Naive thymus-derived CD4-positive, alpha-beta T cell (primary cell): ENCODE measurements around the gene GPC6. TPM values are rescaled to one million over a fixed set of nuclear protein-coding genes. Genes with fewer than 3 reads are reported as not detected.

Source experiments
- ATAC-seq: fragments of 150-1000 bp; cut with Tn5 transposase; 2 replicates; pipeline ENCODE4 v1.10.0; 2021; ENCODE audit warnings: mild to moderate bottlenecking, moderate library complexity
- CTCF ChIA-PET: fragments of 350-600 bp; sonication (Branson Sonifier 250); formaldehyde crosslinking; loops from one replicate; lab custom pipeline; 2021; ENCODE audit warnings: antibody characterized with exemption; lab: Charles Lee
- POLR2A ChIA-PET: fragments of 350-600 bp; sonication (Branson Sonifier 250); formaldehyde crosslinking; loops from one replicate; lab custom pipeline; 2021; ENCODE audit warnings: antibody characterized with exemption, inconsistent platforms; lab: Charles Lee
- DNase-seq, 9 donors: peaks; one replicate each; pipeline versions ENCODE4 v3.0.0 to v3.0.0-alpha.2; 2020 to 2022; ENCODE audit warnings: mixed read lengths in 1 of 9
- H3K27ac ChIP-seq: one replicate; pipeline ENCODE4 v1.7.0; 2013; ENCODE audit warnings: mild to moderate bottlenecking, low read depth, low read length, moderate library complexity
- H3K27me3 ChIP-seq, 2 donors: one replicate each; pipeline ENCODE4 v1.7.0; 2013; ENCODE audit warnings: low read length in 2 of 2, mild to moderate bottlenecking in 2 of 2, moderate library complexity in 2 of 2; ENCODE audit not compliant: control insufficient read depth in 2 of 2, insufficient read depth in 2 of 2
- H3K36me3 ChIP-seq, 3 experiments: 1 replicate in 2 of 3; 2 replicates in 1 of 3; pipeline ENCODE4 v1.7.0; 2013; ENCODE audit warnings: low read length in 3 of 3, mild to moderate bottlenecking in 3 of 3, moderate library complexity in 1 of 3; ENCODE audit not compliant: insufficient read depth in 3 of 3, control insufficient read depth in 2 of 3
- H3K4me1 ChIP-seq, 2 donors: one replicate each; pipeline ENCODE4 v1.7.0; 2013; ENCODE audit warnings: low read length in 2 of 2, mild to moderate bottlenecking in 2 of 2, moderate library complexity in 1 of 2; ENCODE audit not compliant: control insufficient read depth in 2 of 2, insufficient read depth in 2 of 2
- H3K4me3 ChIP-seq: 2 replicates; pipeline ENCODE4 v1.7.0; 2013; ENCODE audit warnings: mild to moderate bottlenecking, low read length
- H3K9me3 ChIP-seq, 3 experiments: 1 replicate in 2 of 3; 2 replicates in 1 of 3; pipeline ENCODE4 v1.7.0; 2013; ENCODE audit warnings: low read length in 3 of 3; ENCODE audit not compliant: control insufficient read depth in 2 of 3
- H3K27ac Mint-ChIP-seq, 9 donors: one replicate each; pipeline ENCODE4 v1.8.0; 2020 to 2022; ENCODE audit warnings: mixed read lengths in 9 of 9, mild to moderate bottlenecking in 8 of 9, moderate library complexity in 5 of 9, inconsistent platforms in 2 of 9
- H3K27me3 Mint-ChIP-seq, 5 donors: one replicate each; pipeline ENCODE4 v1.8.0; 2021 to 2022; ENCODE audit warnings: mixed read lengths in 5 of 5, mild to moderate bottlenecking in 1 of 5
- H3K36me3 Mint-ChIP-seq, 5 donors: one replicate each; pipeline ENCODE4 v1.8.0; 2020 to 2022; ENCODE audit warnings: mixed read lengths in 5 of 5, mild to moderate bottlenecking in 3 of 5, inconsistent platforms in 1 of 5
- H3K4me1 Mint-ChIP-seq, 7 donors: one replicate each; pipeline ENCODE4 v1.8.0; 2020 to 2022; ENCODE audit warnings: mixed read lengths in 7 of 7, mild to moderate bottlenecking in 3 of 7, inconsistent platforms in 1 of 7
- H3K4me3 Mint-ChIP-seq, 10 donors: one replicate each; pipeline ENCODE4 v1.8.0; 2020 to 2022; ENCODE audit warnings: mild to moderate bottlenecking in 10 of 10, mixed read lengths in 10 of 10, moderate library complexity in 6 of 10, inconsistent platforms in 2 of 10
- H3K9me3 Mint-ChIP-seq, 11 donors: one replicate each; pipeline ENCODE4 v1.8.0; 2020 to 2022; ENCODE audit warnings: mixed read lengths in 11 of 11, mild to moderate bottlenecking in 4 of 11, inconsistent platforms in 1 of 11, moderate library complexity in 1 of 11
- intact Hi-C, 2 donors: fragments of 100-400 bp; cut with micrococcal nuclease; formaldehyde crosslinking; loops; one replicate each; pipeline ENCODE4 v1.15.1; 2023
- polyA plus RNA-seq, 2 donors: library from polyadenylated mRNA; unstranded; fragments of 300-500 nt; fragmentation: Illumina TruSeq; gene quantifications; one replicate each; pipeline ENCODE4 v1.2.3, GENCODE V29; 2021
- total RNA-seq, 6 experiments: library from RNA in 5 of 6; stranded (reverse) in 5 of 6; gene quantifications; 1 replicate in 5 of 6; 2 replicates in 1 of 6; pipeline ENCODE4 v1.2.3 and lab custom pipeline; 2021 to 2026

Gene GPC6
- total and polyA plus RNA-seq, 7 experiments from 2014 or later: not detected

DNA sequence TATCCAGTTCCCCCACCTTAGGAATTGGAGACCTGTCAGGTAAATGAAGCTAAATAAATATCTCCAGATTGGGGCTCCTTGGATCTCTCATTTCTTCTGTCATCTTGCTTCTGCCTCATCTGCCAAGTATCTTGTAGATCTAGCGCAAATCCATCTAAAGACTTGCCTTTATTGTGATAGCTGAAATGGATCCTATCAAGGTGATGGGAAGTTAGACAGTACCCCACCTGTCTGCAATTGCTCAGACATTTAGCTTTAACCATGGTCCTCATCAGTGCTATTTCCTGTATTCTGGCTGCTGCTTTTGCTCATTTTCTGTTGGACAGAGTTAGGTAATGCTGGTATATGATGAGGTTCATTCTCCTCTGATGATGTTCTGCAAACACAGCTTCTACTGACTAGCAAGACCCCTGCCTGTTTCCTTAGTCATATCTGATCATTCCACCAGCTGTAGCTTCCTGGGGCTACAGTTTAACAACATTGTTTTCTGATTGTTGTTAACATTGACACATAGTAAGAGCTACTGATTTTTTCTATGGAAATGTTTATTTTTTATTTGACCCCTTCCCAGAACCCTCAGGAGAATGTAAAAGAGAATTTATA lies 912.9 kb downstream of the GPC6 start:
- CTCF ChIA-PET: no interaction called here
- POLR2A ChIA-PET: no interaction called here

DNA sequence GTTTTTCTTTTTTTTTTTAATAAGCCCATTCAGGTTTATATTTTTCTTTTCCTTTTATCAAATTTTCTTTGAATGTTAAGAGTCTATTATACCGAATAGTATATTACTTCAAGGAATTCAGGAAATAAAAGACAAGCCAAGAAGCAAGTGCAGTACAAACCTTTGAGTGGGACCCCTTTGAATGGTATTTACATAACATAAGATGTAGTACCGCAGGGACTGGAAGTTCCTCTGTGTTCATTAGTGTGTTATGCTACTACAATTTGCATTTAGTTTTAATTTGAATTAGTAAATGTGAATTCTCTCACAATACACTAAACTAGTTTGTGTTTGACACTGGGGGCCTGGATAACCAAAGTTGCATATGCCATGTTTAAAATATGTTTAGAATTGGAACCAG lies 913.4 kb downstream of the GPC6 start:
- H3K36me3 ChIP-seq: no peaks in the 10 kb centered on the region
- no peaks in the 10 kb centered on the region for H3K4me1 Mint-ChIP-seq
- no peak for ATAC-seq
- no peaks in the 10 kb centered on the region for H3K4me1 ChIP-seq
- no peaks in the 10 kb centered on the region for H3K27me3 ChIP-seq
- DNase-seq: no peak
- CTCF ChIA-PET: no interaction called here
- no peaks in the 10 kb centered on the region for H3K9me3 Mint-ChIP-seq
- H3K27me3 Mint-ChIP-seq: peaks cover 0 to 11% (median 0%) of the 10 kb centered on the region in 5 donors
- H3K9me3 ChIP-seq: no peaks in the 10 kb centered on the region
- intact Hi-C loops: no loop called here
- no peak overlapping the region for H3K27ac Mint-ChIP-seq
- H3K4me3 Mint-ChIP-seq: no peak overlapping the region
- no peak overlapping the region for H3K4me3 ChIP-seq
- H3K27ac ChIP-seq: no peak overlapping the region
- POLR2A ChIA-PET: no interaction called here
- H3K36me3 Mint-ChIP-seq: no peaks in the 10 kb centered on the region

More for the DNA sequence above, 912.9 kb downstream of the GPC6 start:
- H3K4me3 ChIP-seq: no peak overlapping the region
- Mint-ChIP-seq H3K9me3 (no peaks in the 10 kb centered on the region), H3K4me3 (no peak overlapping the region), H3K27ac (no peak overlapping the region), H3K36me3 (no peaks in the 10 kb centered on the region), H3K27me3 (peaks cover 0 to 10% (median 0%) of the 10 kb centered on the region in 5 donors), H3K4me1 (no peaks in the 10 kb centered on the region)
- H3K27me3 ChIP-seq: no peaks in the 10 kb centered on the region
- no peaks in the 10 kb centered on the region for H3K9me3 ChIP-seq
- no peak for DNase-seq
- intact Hi-C loops: no loop called here
- no peak overlapping the region for H3K27ac ChIP-seq
- no peaks in the 10 kb centered on the region for H3K4me1 ChIP-seq
- ATAC-seq: no peak
- H3K36me3 ChIP-seq: no peaks in the 10 kb centered on the region

DNA sequence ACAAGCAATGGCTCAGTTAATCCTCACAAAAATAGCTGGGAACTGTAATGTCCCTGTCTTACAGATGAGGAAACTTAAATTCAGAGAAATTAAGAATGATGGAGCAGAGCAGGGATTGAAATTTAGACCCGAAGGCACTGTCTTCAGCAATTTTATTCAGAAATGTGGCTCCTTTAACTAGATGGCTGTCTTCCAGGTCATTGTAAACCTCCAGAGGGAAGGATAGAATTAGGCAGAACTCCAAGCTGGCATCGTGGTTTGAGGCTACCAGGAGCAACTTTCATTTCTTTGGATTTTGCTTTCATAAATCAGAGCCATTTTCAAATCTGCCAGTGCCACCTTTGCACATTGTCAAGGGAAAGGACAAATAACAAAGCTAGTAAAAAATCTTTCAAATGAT lies 913.9 kb downstream of the GPC6 start:
- H3K36me3 Mint-ChIP-seq: no peaks in the 10 kb centered on the region
- DNase-seq: no peak
- no peak overlapping the region for H3K4me3 Mint-ChIP-seq
- H3K4me1 Mint-ChIP-seq: no peaks in the 10 kb centered on the region
- no peaks in the 10 kb centered on the region for H3K9me3 Mint-ChIP-seq
- ChIA-PET CTCF (no interaction called here), POLR2A (no interaction called here)
- intact Hi-C loops: no loop called here
- Histone ChIP-seq H3K27ac (no peak overlapping the region), H3K4me1 (no peaks in the 10 kb centered on the region), H3K27me3 (no peaks in the 10 kb centered on the region), H3K36me3 (no peaks in the 10 kb centered on the region), H3K9me3 (no peaks in the 10 kb centered on the region), H3K4me3 (no peak overlapping the region)
- ATAC-seq: no peak
- peaks cover 0 to 11% (median 2%) of the 10 kb centered on the region in 5 donors for H3K27me3 Mint-ChIP-seq
- H3K27ac Mint-ChIP-seq: no peak overlapping the region

DNA sequence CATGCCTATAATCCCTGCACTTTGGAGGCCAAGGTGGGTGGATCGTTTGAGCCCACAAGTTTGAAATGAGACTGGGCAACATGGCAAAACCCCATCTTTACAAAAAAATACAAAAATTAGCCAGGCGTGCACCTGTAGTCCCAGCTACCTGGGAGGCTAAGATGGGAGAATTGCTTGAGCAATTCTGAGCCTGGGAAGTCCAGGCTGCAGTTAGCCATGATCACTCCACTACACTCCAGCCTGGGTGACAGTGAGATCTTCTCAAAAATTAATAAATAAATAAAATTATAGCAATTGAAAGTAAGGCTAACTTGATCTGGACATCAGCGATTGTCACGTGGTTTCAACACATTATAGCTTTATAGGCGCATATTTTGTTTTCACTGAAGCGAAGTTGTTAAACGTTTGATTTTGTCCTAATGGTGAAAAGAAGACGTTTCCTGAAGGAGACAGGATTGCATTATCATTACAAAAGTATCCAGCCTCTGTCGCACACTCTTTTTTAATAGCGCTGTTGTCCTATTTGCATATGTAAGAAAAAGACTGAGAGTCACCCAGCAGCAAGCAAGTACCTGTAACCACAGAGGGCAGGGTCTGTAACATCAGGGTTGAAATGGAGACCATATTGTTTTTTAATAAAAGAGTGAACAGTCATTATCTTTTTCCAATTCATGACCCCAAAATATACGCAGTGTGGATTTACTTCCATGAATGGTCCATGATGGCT lies 917.2 kb downstream of the GPC6 start:
- ChIA-PET CTCF (no interaction called here), POLR2A (no interaction called here)
- H3K36me3 ChIP-seq: no peaks in the 10 kb centered on the region
- Mint-ChIP-seq H3K4me3 (no peak overlapping the region), H3K9me3 (no peaks in the 10 kb centered on the region), H3K27me3 (peaks cover 0 to 11% (median 4%) of the 10 kb centered on the region in 5 donors), H3K27ac (no peak overlapping the region), H3K36me3 (no peaks in the 10 kb centered on the region), H3K4me1 (no peaks in the 10 kb centered on the region)
- H3K27me3 ChIP-seq: no peaks in the 10 kb centered on the region
- H3K9me3 ChIP-seq: no peaks in the 10 kb centered on the region
- intact Hi-C loops: no loop called here
- H3K4me3 ChIP-seq: no peak overlapping the region
- no peak for ATAC-seq
- H3K4me1 ChIP-seq: no peaks in the 10 kb centered on the region
- H3K27ac ChIP-seq: no peak overlapping the region
- no peak for DNase-seq

DNA sequence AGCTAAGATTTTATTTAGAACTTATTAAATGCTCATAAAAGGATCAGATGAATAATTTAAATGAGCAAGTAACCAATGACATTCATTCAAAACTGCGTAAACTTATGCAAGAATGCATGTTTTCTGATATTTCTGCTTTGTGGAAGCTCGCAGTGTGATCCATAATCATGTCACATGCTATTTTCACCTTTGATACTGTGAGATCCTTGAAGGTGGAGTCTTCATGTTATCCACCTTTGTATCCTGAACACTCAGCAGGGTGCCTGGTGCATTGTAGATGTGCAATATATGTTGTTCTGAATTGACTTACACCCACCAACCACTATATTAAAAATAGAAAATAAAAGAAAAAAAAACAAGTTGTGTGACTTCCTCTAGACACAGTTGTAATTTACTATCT lies 919.4 kb downstream of the GPC6 start:
- no peaks in the 10 kb centered on the region for H3K9me3 Mint-ChIP-seq
- Histone ChIP-seq H3K36me3 (no peaks in the 10 kb centered on the region), H3K27me3 (no peaks in the 10 kb centered on the region), H3K27ac (no peak overlapping the region), H3K9me3 (no peaks in the 10 kb centered on the region), H3K4me3 (no peak overlapping the region), H3K4me1 (no peaks in the 10 kb centered on the region)
- no peaks in the 10 kb centered on the region for H3K36me3 Mint-ChIP-seq
- ATAC-seq (no peak), DNase-seq (no peak)
- POLR2A ChIA-PET: no interaction called here
- intact Hi-C loops: no loop called here
- no peaks in the 10 kb centered on the region for H3K4me1 Mint-ChIP-seq
- H3K4me3 Mint-ChIP-seq: no peak overlapping the region
- CTCF ChIA-PET: no interaction called here
- H3K27ac Mint-ChIP-seq: no peak overlapping the region
- H3K27me3 Mint-ChIP-seq: peaks cover 2 to 20% (median 13%) of the 10 kb centered on the region in 5 donors

DNA sequence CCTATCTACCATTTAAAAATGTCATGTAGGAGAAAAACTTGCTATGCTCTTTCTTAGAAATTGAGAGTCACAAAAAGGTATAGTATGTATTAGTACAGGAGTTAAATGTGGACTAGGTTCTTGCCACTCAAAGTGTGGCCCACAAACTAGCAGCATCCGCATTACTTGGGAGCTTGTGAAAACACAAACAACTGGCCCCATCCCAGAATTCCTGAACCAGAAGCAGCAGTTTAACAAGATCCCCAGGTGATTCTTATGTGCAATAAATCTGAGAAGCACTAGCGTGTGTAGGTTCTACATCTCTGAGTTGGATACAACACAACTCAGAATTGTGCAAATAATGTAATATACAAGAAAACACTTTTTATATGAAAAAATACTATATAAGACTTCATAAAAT lies 927.0 kb downstream of the GPC6 start:
- Histone ChIP-seq H3K4me1 (no peaks in the 10 kb centered on the region), H3K36me3 (no peaks in the 10 kb centered on the region), H3K9me3 (no peaks in the 10 kb centered on the region), H3K4me3 (no peak overlapping the region), H3K27me3 (no peaks in the 10 kb centered on the region), H3K27ac (no peak overlapping the region)
- no peaks in the 10 kb centered on the region for H3K4me1 Mint-ChIP-seq
- intact Hi-C loops: no loop called here
- no peaks in the 10 kb centered on the region for H3K36me3 Mint-ChIP-seq
- H3K9me3 Mint-ChIP-seq: peaks cover 0 to 3% (median 0%) of the 10 kb centered on the region in 11 donors
- ChIA-PET POLR2A (no interaction called here), CTCF (no interaction called here)
- H3K4me3 Mint-ChIP-seq: no peak overlapping the region
- H3K27ac Mint-ChIP-seq: no peak overlapping the region
- H3K27me3 Mint-ChIP-seq: peaks cover 0 to 36% (median 14%) of the 10 kb centered on the region in 5 donors
- ATAC-seq: no peak
- no peak for DNase-seq

DNA sequence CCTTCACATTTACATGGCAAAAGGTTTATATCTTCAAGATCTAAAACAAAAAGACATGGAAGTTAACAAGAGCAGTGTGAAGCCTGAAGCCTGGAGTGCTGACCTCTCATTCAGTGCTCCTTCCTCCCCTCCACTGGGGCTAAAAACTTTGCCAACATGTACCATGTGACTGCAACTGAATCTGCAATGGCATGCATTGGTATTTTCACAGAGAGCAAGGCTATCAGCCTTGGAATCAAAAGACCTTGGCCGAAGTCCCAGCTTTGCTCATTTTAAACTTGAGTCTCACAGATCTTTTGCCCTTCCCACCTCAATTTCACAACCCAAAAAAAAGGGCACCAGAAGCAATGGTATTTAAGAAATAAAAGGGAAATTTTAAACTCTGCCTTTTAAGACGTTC lies 927.8 kb downstream of the GPC6 start:
- no peaks in the 10 kb centered on the region for H3K4me1 Mint-ChIP-seq
- ChIA-PET CTCF (interaction anchor here (0.6 kb wide), 1 partner anchor 449 kb away, joined by 3 read pairs; no protein-coding TSS in a partner anchor), POLR2A (no interaction called here)
- no peak overlapping the region for H3K27ac Mint-ChIP-seq
- DNase-seq (no peak), ATAC-seq (no peak)
- no peaks in the 10 kb centered on the region for H3K36me3 Mint-ChIP-seq
- H3K27me3 Mint-ChIP-seq: peaks cover 0 to 31% (median 14%) of the 10 kb centered on the region in 5 donors
- Histone ChIP-seq H3K4me1 (no peaks in the 10 kb centered on the region), H3K27ac (no peak overlapping the region), H3K27me3 (no peaks in the 10 kb centered on the region), H3K9me3 (no peaks in the 10 kb centered on the region), H3K36me3 (no peaks in the 10 kb centered on the region), H3K4me3 (no peak overlapping the region)
- H3K9me3 Mint-ChIP-seq: peaks cover 0 to 3% (median 0%) of the 10 kb centered on the region in 11 donors
- H3K4me3 Mint-ChIP-seq: no peak overlapping the region
- intact Hi-C loops: no loop called here
